ENCODE results near the gene RGSL1.

DNA sequence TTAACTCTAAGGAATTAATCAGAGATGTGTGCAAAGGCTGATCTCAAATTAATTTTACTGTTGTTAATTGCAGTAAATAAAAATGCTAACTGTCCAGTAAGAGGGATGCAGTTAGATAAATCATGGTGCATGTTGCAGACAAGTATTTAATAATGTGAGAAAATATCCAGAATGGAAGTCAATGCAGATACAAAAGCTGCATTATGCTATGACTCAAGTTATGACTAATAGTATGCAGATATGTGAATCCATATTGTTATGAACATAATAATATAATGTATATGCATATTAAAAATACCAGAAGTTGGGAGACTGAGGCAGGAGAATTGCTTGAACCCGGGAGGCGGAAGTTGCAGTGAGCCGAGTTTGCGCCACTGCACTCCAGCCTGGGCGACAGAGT, 117.7 kb downstream of the RGSL1 start:
- TF ChIP-seq POLR2AphosphoS5 (IDR thresholded peaks at IDR 0.05; ENCODE audit: control insufficient read depth, insufficient read depth, low read depth, low read length) (no peak), ZC3H4 (CRISPR knock-in tag; IDR thresholded peaks at IDR 0.05; ENCODE audit: borderline replicate concordance) (no peak), BCL6 (CRISPR knock-in tag; IDR thresholded peaks at IDR 0.05) (no peak), RBFOX2 (IDR thresholded peaks at IDR 0.05; ENCODE audit: low read depth, low read length) (no peak)
- TF ChIP-seq, protein P1, sequence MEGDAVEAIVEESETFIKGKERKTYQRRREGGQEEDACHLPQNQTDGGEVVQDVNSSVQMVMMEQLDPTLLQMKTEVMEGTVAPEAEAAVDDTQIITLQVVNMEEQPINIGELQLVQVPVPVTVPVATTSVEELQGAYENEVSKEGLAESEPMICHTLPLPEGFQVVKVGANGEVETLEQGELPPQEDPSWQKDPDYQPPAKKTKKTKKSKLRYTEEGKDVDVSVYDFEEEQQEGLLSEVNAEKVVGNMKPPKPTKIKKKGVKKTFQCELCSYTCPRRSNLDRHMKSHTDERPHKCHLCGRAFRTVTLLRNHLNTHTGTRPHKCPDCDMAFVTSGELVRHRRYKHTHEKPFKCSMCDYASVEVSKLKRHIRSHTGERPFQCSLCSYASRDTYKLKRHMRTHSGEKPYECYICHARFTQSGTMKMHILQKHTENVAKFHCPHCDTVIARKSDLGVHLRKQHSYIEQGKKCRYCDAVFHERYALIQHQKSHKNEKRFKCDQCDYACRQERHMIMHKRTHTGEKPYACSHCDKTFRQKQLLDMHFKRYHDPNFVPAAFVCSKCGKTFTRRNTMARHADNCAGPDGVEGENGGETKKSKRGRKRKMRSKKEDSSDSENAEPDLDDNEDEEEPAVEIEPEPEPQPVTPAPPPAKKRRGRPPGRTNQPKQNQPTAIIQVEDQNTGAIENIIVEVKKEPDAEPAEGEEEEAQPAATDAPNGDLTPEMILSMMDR (IDR thresholded peaks at IDR 0.05 in 2 of 3, conservative IDR thresholded peaks at IDR 0.05 in 1 of 3; ENCODE audit: insufficient read depth in 2 of 3, low read depth in 1 of 3, low read length in 3 of 3), result no peak
